HepG2 (cell line): ENCODE measurements around the gene PUM1. TPM values are rescaled to one million over a fixed set of nuclear protein-coding genes. Genes with fewer than 3 reads are reported as not detected.

Source experiments
- ATAC-seq: fragments of 200-7000 bp; cut with Tn5 transposase; 3 replicates; pipeline ENCODE4 v1.9.1; 2020; ENCODE audit warnings: mild to moderate bottlenecking, moderate library complexity
- BruUV-seq: library from RNA; stranded (reverse); fragments of 400-500 nt; replicated peaks from 2 replicates; lab custom pipeline; 2021; lab: Mats Ljungman, UMichigan
- CTCF ChIA-PET: fragments of 300-600 bp; formaldehyde crosslinking; extraction: SDS; loops from one replicate; lab custom pipeline; 2021; ENCODE audit warnings: low total read pairs, inconsistent platforms, low intra/inter-chr PET ratio; lab: Yijun Ruan, JAX
- POLR2A ChIA-PET: fragments of 350-600 bp; sonication (Branson Sonifier 250); formaldehyde crosslinking; loops from one replicate; lab custom pipeline; 2020; ENCODE audit warnings: antibody characterized with exemption, inconsistent platforms; lab: Yijun Ruan, JAX
- DNase-seq: peaks from one replicate; pipeline ENCODE4 v3.0.0-alpha.2; 2015; ENCODE audit warnings: low spot score
- FAIRE-seq: peaks from 3 replicates; lab custom pipeline; 2011; peaks lifted over from hg19 to GRCh38; lab: Jason Lieb, UNC
- H2AFZ ChIP-seq: one replicate; pipeline ENCODE4 v1.6.1; 2011; ENCODE audit warnings: low read length, inconsistent platforms
- H3K27ac ChIP-seq: fragments of 300-600 bp; 3 replicates; pipeline ENCODE4 v1.8.0; 2011; ENCODE audit warnings: mixed run types, mild to moderate bottlenecking, mixed read lengths, low read length, inconsistent platforms; ENCODE audit not compliant: insufficient read depth; ENCODE audit errors: extremely low read length
- H3K27me3 ChIP-seq, 2 experiments: fragments of 200-600 bp in 1 of 2; 2 replicates in 1 of 2; 3 replicates in 1 of 2; pipeline versions ENCODE4 v1.6.0 to v1.8.0; 2011; ENCODE audit warnings: low read length in 2 of 2, mild to moderate bottlenecking in 2 of 2, moderate library complexity in 2 of 2, inconsistent platforms in 1 of 2; ENCODE audit not compliant: insufficient read depth in 2 of 2, control insufficient read depth in 1 of 2
- H3K36me3 ChIP-seq, 2 experiments: fragments of 200-600 bp in 1 of 2; replicated peaks in 1 of 2; 2 replicates in 1 of 2; 3 replicates in 1 of 2; pipeline versions ENCODE4 v1.5.1 to v1.8.0; 2011; ENCODE audit warnings: low read length in 2 of 2, inconsistent platforms in 1 of 2; ENCODE audit not compliant: insufficient read depth in 2 of 2, control insufficient read depth in 1 of 2
- H3K4me1 ChIP-seq: 2 replicates; pipeline ENCODE4 v1.5.1; 2012; ENCODE audit warnings: low read length, inconsistent platforms; ENCODE audit not compliant: insufficient read depth
- H3K4me2 ChIP-seq: 2 replicates; pipeline ENCODE4 v1.6.0; 2011; ENCODE audit warnings: low read depth, low read length, inconsistent platforms
- H3K4me3 ChIP-seq, 3 experiments: fragments of 200-600 bp in 1 of 3; sonication (generic), shearing (Covaris generic) in 1 of 3; replicated peaks in 1 of 3; 2 replicates each; pipeline ENCODE4 v1.5.1; 2011 to 2016; ENCODE audit warnings: low read length in 3 of 3, inconsistent platforms in 2 of 3, low read depth in 2 of 3, mild to moderate bottlenecking in 2 of 3, control low read depth in 1 of 3, mixed read lengths in 1 of 3; ENCODE audit not compliant: insufficient read depth in 1 of 3
- H3K79me2 ChIP-seq: one replicate; pipeline ENCODE4 v1.6.1; 2011; ENCODE audit warnings: low read length, inconsistent platforms; ENCODE audit not compliant: insufficient read depth
- H3K9ac ChIP-seq: 2 replicates; pipeline ENCODE4 v1.6.0; 2011; ENCODE audit warnings: mild to moderate bottlenecking, low read depth, low read length, inconsistent platforms; ENCODE audit not compliant: insufficient read depth
- H3K9me3 ChIP-seq: 2 replicates; pipeline ENCODE4 v1.5.1; 2012; ENCODE audit warnings: mild to moderate bottlenecking, low read length
- H4K20me1 ChIP-seq: 2 replicates; pipeline ENCODE4 v1.6.0; 2011; ENCODE audit warnings: inconsistent platforms, mild to moderate bottlenecking, low read length, moderate library complexity; ENCODE audit not compliant: insufficient read depth
- CEBPB ChIP-seq: IDR thresholded peaks from 2 replicates; pipeline ENCODE4 v1.6.1; 2011; ENCODE audit warnings: low read depth, low read length, improper control_type of control experiment, borderline replicate concordance
- FOXA3 ChIP-seq: IDR thresholded peaks from 2 replicates; pipeline ENCODE4 v1.6.1; 2016; ENCODE audit warnings: missing genetic modification reagents, missing compliant biosample characterization
- MAFF ChIP-seq: IDR thresholded peaks from 2 replicates; pipeline ENCODE4 v1.6.1; 2011; ENCODE audit warnings: low read depth, low read length, improper control_type of control experiment
- MAFK ChIP-seq, 2 experiments: IDR thresholded peaks in 1 of 2; conservative IDR thresholded peaks in 1 of 2; 2 replicates each; pipeline ENCODE4 v1.6.1; 2011; ENCODE audit warnings: improper control_type of control experiment in 2 of 2, low read length in 2 of 2
- THYN1 ChIP-seq: sonication (generic); formaldehyde crosslinking; IDR thresholded peaks from 2 replicates; pipeline ENCODE4 v1.8.1; 2023; ENCODE audit warnings: low read depth, mild to moderate bottlenecking, moderate library complexity, missing genetic modification reagents, borderline replicate concordance
- ZNF615 ChIP-seq: sonication (generic); formaldehyde crosslinking; IDR thresholded peaks from 2 replicates; pipeline ENCODE4 v1.5.0; 2020; ENCODE audit warnings: mild to moderate bottlenecking, missing genetic modification reagents, borderline replicate concordance
- ZNF781 ChIP-seq: sonication (generic); formaldehyde crosslinking; IDR thresholded peaks from 2 replicates; pipeline ENCODE4 v1.5.1; 2020; ENCODE audit warnings: borderline replicate concordance, mild to moderate bottlenecking, missing genetic modification reagents; ENCODE audit errors: not compliant biosample characterization
- ZNF792 ChIP-seq: IDR thresholded peaks from 2 replicates; pipeline ENCODE4 v1.6.1; 2016
- WGBS: methylation state at CpG from one replicate; pipeline ENCODE4 v1.1.6; 2017; ENCODE audit warnings: low lambda C conversion rate; 5-methylcytosine and 5-hydroxymethylcytosine counted together
- in situ Hi-C: cut with HindIII; loops from 2 replicates; pipeline ENCODE4 v1.10.0; 2017; ENCODE audit warnings: low pct_unique_long_range_greater_than_20kb; ENCODE audit not compliant: extremely low pct_ligation_motif_present
- intact Hi-C: fragments of 100-400 bp; cut with micrococcal nuclease; formaldehyde crosslinking; loops from one replicate; pipeline ENCODE4 v1.10.0; 2022; ENCODE audit not compliant: unreplicated experiment
- polyA plus RNA-seq, 8 experiments: library from polyadenylated mRNA; depleted of rRNA in 3 of 8; stranded (reverse) in 7 of 8; unstranded in 1 of 8; fragments of >200 nt; fragmentation: Illumina TruSeq in 4 of 8; extraction: Trizol in 4 of 8; gene quantifications; 2 replicates each; pipeline versions ENCODE4 v1.2.1 to v1.2.3, GENCODE V29; 2011 to 2016; ENCODE audit warnings: low read depth in 4 of 8, missing spikeins in 1 of 8, mixed read lengths in 1 of 8; ENCODE audit not compliant: insufficient read depth in 1 of 8
- total RNA-seq, 5 experiments: library from RNA; depleted of rRNA; stranded (reverse); fragments of >200 nt; fragmentation: Illumina TruSeq; extraction: Trizol; gene quantifications; 2 replicates each; pipeline ENCODE4 v1.2.3, GENCODE V29; 2016; ENCODE audit warnings: low read depth in 1 of 5
- TF ChIP-seq, protein P1 (sequence below): sonication (generic); formaldehyde crosslinking; IDR thresholded peaks from 2 replicates; pipeline ENCODE4 v1.8.1; 2022; ENCODE audit warnings: mild to moderate bottlenecking, missing genetic modification reagents
- TF ChIP-seq, protein P2 (sequence below): IDR thresholded peaks from 2 replicates; pipeline ENCODE4 v1.6.1; 2016; ENCODE audit warnings: mild to moderate bottlenecking
- TF ChIP-seq, protein P3 (sequence below): sonication (generic); formaldehyde crosslinking; IDR thresholded peaks from 2 replicates; pipeline ENCODE4 v1.4.0; 2020; ENCODE audit warnings: missing genetic modification reagents
- TF ChIP-seq, protein P4 (sequence below): sonication (generic); formaldehyde crosslinking; IDR thresholded peaks from 2 replicates; pipeline ENCODE4 v1.4.0; 2020; ENCODE audit warnings: mild to moderate bottlenecking, missing genetic modification reagents

Gene PUM1
- total and polyA plus RNA-seq, 2 of the 13 experiments (the other 11 are each of a cell fraction or from before 2014, with no cell fraction given) = 64.7 to 91.0 TPM

DNA sequence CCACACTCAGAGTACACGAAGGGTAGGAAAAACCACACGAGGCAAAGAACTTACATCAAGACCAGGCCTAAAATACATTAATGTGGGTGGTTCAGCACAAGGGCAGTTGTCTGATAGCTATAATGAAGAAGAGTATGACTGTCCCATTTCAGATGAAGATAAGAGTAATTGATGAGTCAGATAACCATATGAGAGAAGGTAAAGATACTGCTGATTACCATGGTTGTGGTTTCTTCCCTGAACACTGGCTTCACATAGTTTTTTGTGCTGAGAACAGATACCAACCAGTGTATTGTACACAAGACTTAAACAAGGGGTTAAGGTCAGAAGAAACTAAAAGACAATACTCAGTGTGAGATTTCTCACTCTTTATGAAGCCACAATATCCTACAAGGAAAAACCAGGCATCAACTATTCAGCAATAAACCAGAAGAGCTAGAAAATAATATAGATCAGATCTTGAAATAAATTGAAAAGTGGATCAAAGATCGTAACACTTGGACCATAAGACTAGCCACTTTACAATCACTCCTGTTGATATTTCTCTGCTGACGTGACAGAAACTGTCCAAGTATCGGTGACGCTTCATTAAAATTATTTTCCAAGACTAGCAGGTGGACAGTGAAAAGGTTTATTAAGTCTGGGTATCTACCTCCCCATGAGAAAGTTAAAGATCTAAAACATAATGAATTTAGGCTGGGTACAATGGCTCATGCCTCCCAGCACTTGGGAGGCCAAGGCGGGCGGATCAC lies 28.6 kb downstream of the PUM1 start:
- Histone ChIP-seq H3K4me3 (no peak overlapping the region), H3K9me3 (no peaks in the 10 kb centered on the region), H3K4me1 (peaks cover 46% of the 10 kb centered on the region), H3K27me3 (no peaks in the 10 kb centered on the region), H3K4me2 (no peak overlapping the region), H3K79me2 (peaks cover 96% of the 10 kb centered on the region), H4K20me1 (peaks cover 98% of the 10 kb centered on the region), H3K36me3 (peaks cover 6 to 39% of the 10 kb centered on the region in 2 experiments; a peak in 4 of 5 replicates), H3K27ac (no peak overlapping the region), H3K9ac (no peak overlapping the region), H2AFZ (no peak overlapping the region)
- no TSS peak for BruUV-seq
- intact Hi-C loops = no loop called here
- ChIA-PET POLR2A (no interaction called here), CTCF (no interaction called here)
- in situ Hi-C loops = no loop called here
- DNase-seq (no peak), ATAC-seq (no peak), FAIRE-seq (no peak)
- WGBS = 98% methylated on average over 8 of the region's 8 CpGs
- TF ChIP-seq MAFF (peak; percentile 46; the same call in 1 of the 2 replicates), ZNF615 (CRISPR knock-in tag) (no peak), MAFK (conservative IDR thresholded peaks at IDR 0.05 in 1 of 2, IDR thresholded peaks at IDR 0.05 in 1 of 2; ENCODE audit: low read length in 2 of 2) (peak; percentile 59 to 71), FOXA3 (no peak)

DNA sequence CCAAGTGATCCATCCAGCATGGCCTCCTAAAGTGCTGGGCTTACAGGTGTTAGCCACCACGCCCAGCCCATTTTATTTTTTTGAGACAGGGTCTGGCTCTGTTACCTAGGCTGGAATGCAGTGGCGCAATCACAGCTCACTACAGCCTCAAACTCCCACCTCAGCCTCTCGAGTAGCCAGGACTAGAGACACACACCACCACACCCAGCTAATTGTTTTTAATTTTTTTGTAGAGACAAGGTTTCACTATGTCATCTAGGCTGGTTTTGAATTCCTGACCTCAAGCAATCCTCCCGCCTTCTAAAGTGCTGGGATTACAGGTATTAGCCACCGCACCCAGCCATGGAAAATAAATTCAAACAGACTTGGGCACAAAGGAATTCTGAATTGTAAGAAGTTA lies 31.9 kb downstream of the PUM1 start:
- Histone ChIP-seq H3K27me3 (no peaks in the 10 kb centered on the region), H3K4me3 (no peak overlapping the region), H4K20me1 (peaks cover 99% of the 10 kb centered on the region), H3K9ac (no peak overlapping the region), H2AFZ (no peak overlapping the region), H3K36me3 (peaks cover 6 to 50% of the 10 kb centered on the region in 2 experiments; a peak in 4 of 5 replicates), H3K27ac (no peak overlapping the region), H3K4me2 (no peak overlapping the region), H3K9me3 (no peaks in the 10 kb centered on the region), H3K79me2 (peaks cover 97% of the 10 kb centered on the region), H3K4me1 (peaks cover 49% of the 10 kb centered on the region)
- in situ Hi-C loops (no loop called here), intact Hi-C loops (no loop called here)
- BruUV-seq = no TSS peak
- 94% methylated on average over 5 of the region's 5 CpGs for WGBS
- ATAC-seq (no peak), DNase-seq (no peak), FAIRE-seq (no peak)
- ChIA-PET CTCF (no interaction called here), POLR2A (no interaction called here)
- TF ChIP-seq, protein P1, sequence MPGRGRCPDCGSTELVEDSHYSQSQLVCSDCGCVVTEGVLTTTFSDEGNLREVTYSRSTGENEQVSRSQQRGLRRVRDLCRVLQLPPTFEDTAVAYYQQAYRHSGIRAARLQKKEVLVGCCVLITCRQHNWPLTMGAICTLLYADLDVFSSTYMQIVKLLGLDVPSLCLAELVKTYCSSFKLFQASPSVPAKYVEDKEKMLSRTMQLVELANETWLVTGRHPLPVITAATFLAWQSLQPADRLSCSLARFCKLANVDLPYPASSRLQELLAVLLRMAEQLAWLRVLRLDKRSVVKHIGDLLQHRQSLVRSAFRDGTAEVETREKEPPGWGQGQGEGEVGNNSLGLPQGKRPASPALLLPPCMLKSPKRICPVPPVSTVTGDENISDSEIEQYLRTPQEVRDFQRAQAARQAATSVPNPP (CRISPR knock-in tag) = no peak
- TF ChIP-seq, protein P2, sequence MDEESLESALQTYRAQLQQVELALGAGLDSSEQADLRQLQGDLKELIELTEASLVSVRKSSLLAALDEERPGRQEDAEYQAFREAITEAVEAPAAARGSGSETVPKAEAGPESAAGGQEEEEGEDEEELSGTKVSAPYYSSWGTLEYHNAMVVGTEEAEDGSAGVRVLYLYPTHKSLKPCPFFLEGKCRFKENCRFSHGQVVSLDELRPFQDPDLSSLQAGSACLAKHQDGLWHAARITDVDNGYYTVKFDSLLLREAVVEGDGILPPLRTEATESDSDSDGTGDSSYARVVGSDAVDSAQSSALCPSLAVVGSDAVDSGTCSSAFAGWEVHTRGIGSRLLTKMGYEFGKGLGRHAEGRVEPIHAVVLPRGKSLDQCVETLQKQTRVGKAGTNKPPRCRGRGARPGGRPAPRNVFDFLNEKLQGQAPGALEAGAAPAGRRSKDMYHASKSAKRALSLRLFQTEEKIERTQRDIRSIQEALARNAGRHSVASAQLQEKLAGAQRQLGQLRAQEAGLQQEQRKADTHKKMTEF = no peak
- TF ChIP-seq, protein P3, sequence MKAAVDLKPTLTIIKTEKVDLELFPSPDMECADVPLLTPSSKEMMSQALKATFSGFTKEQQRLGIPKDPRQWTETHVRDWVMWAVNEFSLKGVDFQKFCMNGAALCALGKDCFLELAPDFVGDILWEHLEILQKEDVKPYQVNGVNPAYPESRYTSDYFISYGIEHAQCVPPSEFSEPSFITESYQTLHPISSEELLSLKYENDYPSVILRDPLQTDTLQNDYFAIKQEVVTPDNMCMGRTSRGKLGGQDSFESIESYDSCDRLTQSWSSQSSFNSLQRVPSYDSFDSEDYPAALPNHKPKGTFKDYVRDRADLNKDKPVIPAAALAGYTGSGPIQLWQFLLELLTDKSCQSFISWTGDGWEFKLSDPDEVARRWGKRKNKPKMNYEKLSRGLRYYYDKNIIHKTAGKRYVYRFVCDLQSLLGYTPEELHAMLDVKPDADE (CRISPR knock-in tag) = no peak
- TF ChIP-seq ZNF792 (CRISPR knock-in tag) (no peak), CEBPB (peak; percentile 28; the same call in 1 of the 2 replicates), ZNF781 (CRISPR knock-in tag) (no peak), THYN1 (CRISPR knock-in tag) (no peak)
- TF ChIP-seq, protein P4, sequence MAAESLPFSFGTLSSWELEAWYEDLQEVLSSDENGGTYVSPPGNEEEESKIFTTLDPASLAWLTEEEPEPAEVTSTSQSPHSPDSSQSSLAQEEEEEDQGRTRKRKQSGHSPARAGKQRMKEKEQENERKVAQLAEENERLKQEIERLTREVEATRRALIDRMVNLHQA (CRISPR knock-in tag) = no peak
